ENCODE results near the gene HMG20A. TPM values are rescaled to one million over a fixed set of nuclear protein-coding genes. Genes with fewer than 3 reads are reported as not detected.

HMG20A gene
- total RNA-seq = 42.5 and 46.5 TPM in 2 replicates

- intact Hi-C loops (cut with micrococcal nuclease) = loop anchor here (1.0 to 5.0 kb wide), 10 partner anchors 10 to 515 kb away; partner anchors contain the start of genes RCN2, SCAPER and TSPAN3
- DNase-seq (ENCODE audit: low spot score) = peak; percentile 51
- Mint-ChIP-seq H3K4me1 (ENCODE audit: low read depth) (peaks cover 67% of the 10 kb centered on the region), H3K27me3 (ENCODE audit: insufficient read depth) (peaks cover 4% of the 10 kb centered on the region), H3K4me3 (peak within 1 kb of the TSS; percentile 99), H3K36me3 (ENCODE audit: low read depth) (peaks cover 16% of the 10 kb centered on the region), H3K9me3 (no peaks in the 10 kb centered on the region), H3K27ac (peak within 1 kb of the TSS; percentile 98)
These were observed at the start of gene HMG20A for GRCh38 chr15:77420610-77421369. HMG20A (plus strand) TSS chr15:77420888; CDS start chr15:77458408, 37,520 bp downstream.

GRCh38 chr15:77371850-77372563, 48.7 kb upstream of the HMG20A start:
- Mint-ChIP-seq H3K36me3 (ENCODE audit: low read depth) (no peaks in the 10 kb centered on the region), H3K27ac (no peak overlapping the region), H3K4me1 (ENCODE audit: low read depth) (peaks cover 11% of the 10 kb centered on the region), H3K27me3 (ENCODE audit: insufficient read depth) (no peaks in the 10 kb centered on the region), H3K4me3 (no peak overlapping the region), H3K9me3 (no peaks in the 10 kb centered on the region)
- no peak for DNase-seq (ENCODE audit: low spot score)
- intact Hi-C loops (cut with micrococcal nuclease) = no loop called here

GRCh38 chr15:77373441-77373840, 47.2 kb upstream of the HMG20A start:
- no peak overlapping the region for H3K27ac Mint-ChIP-seq
- H3K9me3 Mint-ChIP-seq = no peaks in the 10 kb centered on the region
- no peak for DNase-seq (ENCODE audit: low spot score)
- intact Hi-C loops (cut with micrococcal nuclease) = no loop called here
- H3K36me3 Mint-ChIP-seq (ENCODE audit: low read depth) = no peaks in the 10 kb centered on the region
- no peaks in the 10 kb centered on the region for H3K27me3 Mint-ChIP-seq (ENCODE audit: insufficient read depth)
- H3K4me1 Mint-ChIP-seq (ENCODE audit: low read depth) = peaks cover 11% of the 10 kb centered on the region
- H3K4me3 Mint-ChIP-seq = no peak overlapping the region

- Mint-ChIP-seq H3K4me3 (no peak overlapping the region), H3K27ac (no peak overlapping the region), H3K9me3 (no peaks in the 10 kb centered on the region), H3K4me1 (ENCODE audit: low read depth) (peaks cover 6% of the 10 kb centered on the region), H3K27me3 (ENCODE audit: insufficient read depth) (no peaks in the 10 kb centered on the region), H3K36me3 (ENCODE audit: low read depth) (no peaks in the 10 kb centered on the region)
- intact Hi-C loops (cut with micrococcal nuclease) = no loop called here
- no peak for DNase-seq (ENCODE audit: low spot score)
These were observed 45.6 kb upstream of the HMG20A start for GRCh38 chr15:77375133-77375532.

DNA sequence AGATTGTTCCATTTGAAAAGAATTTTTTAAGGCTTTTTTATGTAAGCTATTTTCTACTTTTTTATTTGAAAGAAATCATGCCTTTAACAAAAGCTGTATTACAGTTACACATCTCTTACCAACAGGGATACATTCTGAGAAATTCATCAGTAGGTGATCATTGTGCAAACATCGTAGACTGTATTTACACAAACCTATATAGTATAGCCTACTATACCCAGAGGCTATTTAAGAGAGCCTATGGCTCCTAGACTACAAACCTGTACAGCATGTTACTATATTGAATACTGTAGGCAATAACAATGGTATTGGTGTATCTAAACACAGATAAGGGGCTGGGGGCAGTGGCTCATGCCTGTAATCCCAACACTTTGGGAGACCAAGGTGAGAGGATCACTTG, 43.9 kb upstream of the HMG20A start:
- peaks cover 6% of the 10 kb centered on the region for H3K4me1 Mint-ChIP-seq (ENCODE audit: low read depth)
- no peak overlapping the region for H3K27ac Mint-ChIP-seq
- no peaks in the 10 kb centered on the region for H3K27me3 Mint-ChIP-seq (ENCODE audit: insufficient read depth)
- no peak for DNase-seq (ENCODE audit: low spot score)
- no peaks in the 10 kb centered on the region for H3K9me3 Mint-ChIP-seq
- no peak overlapping the region for H3K4me3 Mint-ChIP-seq
- intact Hi-C loops (cut with micrococcal nuclease) = no loop called here
- H3K36me3 Mint-ChIP-seq (ENCODE audit: low read depth) = no peaks in the 10 kb centered on the region

- H3K27me3 Mint-ChIP-seq (ENCODE audit: insufficient read depth) = peaks cover 3% of the 10 kb centered on the region
- H3K36me3 Mint-ChIP-seq (ENCODE audit: low read depth) = peaks cover 5% of the 10 kb centered on the region
- H3K4me1 Mint-ChIP-seq (ENCODE audit: low read depth) = peaks cover 21% of the 10 kb centered on the region
- no peaks in the 10 kb centered on the region for H3K9me3 Mint-ChIP-seq
- no peak overlapping the region for H3K4me3 Mint-ChIP-seq
- intact Hi-C loops (cut with micrococcal nuclease) = no loop called here
- DNase-seq (ENCODE audit: low spot score) = no peak
- H3K27ac Mint-ChIP-seq = no peak overlapping the region
These were observed 40.7 kb upstream of the HMG20A start for GRCh38 chr15:77380033-77380432.

- Mint-ChIP-seq H3K36me3 (ENCODE audit: low read depth) (peaks cover 5% of the 10 kb centered on the region), H3K4me1 (ENCODE audit: low read depth) (peaks cover 25% of the 10 kb centered on the region), H3K27ac (no peak overlapping the region), H3K4me3 (no peak overlapping the region), H3K9me3 (no peaks in the 10 kb centered on the region), H3K27me3 (ENCODE audit: insufficient read depth) (peaks cover 3% of the 10 kb centered on the region)
- DNase-seq (ENCODE audit: low spot score) = no peak
- intact Hi-C loops (cut with micrococcal nuclease) = no loop called here
These were observed 36.6 kb upstream of the HMG20A start for GRCh38 chr15:77384086-77384485.

- Mint-ChIP-seq H3K36me3 (ENCODE audit: low read depth) (peaks cover 5% of the 10 kb centered on the region), H3K27ac (no peak overlapping the region), H3K4me3 (no peak overlapping the region), H3K4me1 (ENCODE audit: low read depth) (peaks cover 25% of the 10 kb centered on the region), H3K9me3 (no peaks in the 10 kb centered on the region), H3K27me3 (ENCODE audit: insufficient read depth) (peaks cover 3% of the 10 kb centered on the region)
- no peak for DNase-seq (ENCODE audit: low spot score)
- intact Hi-C loops (cut with micrococcal nuclease) = no loop called here
These were observed 35.9 kb upstream of the HMG20A start for GRCh38 chr15:77384589-77385359.

DNA sequence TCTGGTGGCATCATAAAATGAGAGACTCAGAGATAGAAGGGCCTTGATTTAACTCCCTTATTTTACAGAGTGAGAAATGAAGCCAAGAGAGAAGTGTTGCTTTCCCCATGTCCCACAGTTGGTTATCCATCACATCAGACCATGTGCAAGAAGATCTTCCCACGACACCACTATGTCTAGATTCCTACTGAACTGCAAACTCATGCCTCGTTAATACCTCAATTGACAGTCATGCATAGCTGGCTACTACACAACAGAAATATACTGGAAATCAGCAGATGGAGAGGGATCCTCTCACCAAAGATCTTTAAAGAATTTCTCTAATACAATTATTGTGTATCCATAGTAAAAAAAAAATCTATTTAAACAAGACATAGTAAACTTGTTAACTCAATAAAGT, 34.1 kb upstream of the HMG20A start:
- Mint-ChIP-seq H3K27ac (no peak overlapping the region), H3K9me3 (no peaks in the 10 kb centered on the region), H3K4me3 (no peak overlapping the region), H3K36me3 (ENCODE audit: low read depth) (peaks cover 5% of the 10 kb centered on the region), H3K4me1 (ENCODE audit: low read depth) (peaks cover 25% of the 10 kb centered on the region), H3K27me3 (ENCODE audit: insufficient read depth) (peaks cover 3% of the 10 kb centered on the region)
- intact Hi-C loops (cut with micrococcal nuclease) = no loop called here
- no peak for DNase-seq (ENCODE audit: low spot score)

DNA sequence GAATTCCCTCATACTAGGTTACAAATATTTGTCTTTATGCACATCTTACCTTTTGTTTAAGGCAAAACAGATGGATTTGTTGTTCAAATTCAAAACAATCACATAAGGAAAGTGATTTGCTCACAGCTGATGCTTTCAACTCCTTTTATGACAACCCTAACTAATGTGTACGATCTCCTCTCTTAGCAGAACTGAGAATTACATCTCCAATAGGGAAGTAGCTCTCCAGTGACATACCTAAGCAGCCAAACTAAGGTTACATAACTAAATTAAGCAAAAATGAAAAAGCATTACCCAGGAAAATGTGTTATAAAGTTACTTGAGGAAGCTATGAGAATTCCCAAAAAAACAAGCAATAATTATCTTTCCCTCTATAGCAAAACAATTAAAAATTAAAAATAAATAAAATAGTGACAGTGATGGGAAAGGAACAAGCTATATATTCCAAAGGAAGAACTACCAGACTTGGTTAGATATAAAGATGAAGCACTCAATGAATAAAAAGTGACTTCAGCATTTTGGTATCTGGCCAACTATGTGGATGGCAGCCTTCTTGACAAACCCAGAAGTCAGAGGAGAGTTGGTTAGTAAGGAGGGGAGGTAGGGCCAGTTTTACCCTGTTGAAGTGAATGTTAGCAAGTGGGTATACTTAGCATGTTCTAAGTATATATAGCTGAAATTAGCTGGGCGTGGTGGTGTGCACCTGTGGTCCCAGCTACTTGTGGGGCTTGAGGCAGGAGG, 33.2 kb upstream of the HMG20A start:
- no peaks in the 10 kb centered on the region for H3K27me3 Mint-ChIP-seq (ENCODE audit: insufficient read depth)
- peaks cover 22% of the 10 kb centered on the region for H3K4me1 Mint-ChIP-seq (ENCODE audit: low read depth)
- H3K27ac Mint-ChIP-seq = peak overlapping the region; percentile 50
- no peaks in the 10 kb centered on the region for H3K9me3 Mint-ChIP-seq
- intact Hi-C loops (cut with micrococcal nuclease) = no loop called here
- H3K36me3 Mint-ChIP-seq (ENCODE audit: low read depth) = no peaks in the 10 kb centered on the region
- H3K4me3 Mint-ChIP-seq = no peak overlapping the region
- no peak for DNase-seq (ENCODE audit: low spot score)

- H3K36me3 Mint-ChIP-seq (ENCODE audit: low read depth) = peaks cover 10% of the 10 kb centered on the region
- no peak for DNase-seq (ENCODE audit: low spot score)
- H3K9me3 Mint-ChIP-seq = peaks cover 26% of the 10 kb centered on the region
- intact Hi-C loops (cut with micrococcal nuclease) = no loop called here
- H3K4me1 Mint-ChIP-seq (ENCODE audit: low read depth) = peaks cover 5% of the 10 kb centered on the region
- no peak overlapping the region for H3K27ac Mint-ChIP-seq
- no peak overlapping the region for H3K4me3 Mint-ChIP-seq
- no peaks in the 10 kb centered on the region for H3K27me3 Mint-ChIP-seq (ENCODE audit: insufficient read depth)
These were observed 29.2 kb upstream of the HMG20A start for GRCh38 chr15:77391372-77391951.

- no peaks in the 10 kb centered on the region for H3K27me3 Mint-ChIP-seq (ENCODE audit: insufficient read depth)
- H3K4me3 Mint-ChIP-seq = no peak overlapping the region
- peaks cover 38% of the 10 kb centered on the region for H3K9me3 Mint-ChIP-seq
- no peak for DNase-seq (ENCODE audit: low spot score)
- H3K27ac Mint-ChIP-seq = no peak overlapping the region
- intact Hi-C loops (cut with micrococcal nuclease) = no loop called here
- H3K36me3 Mint-ChIP-seq (ENCODE audit: low read depth) = peaks cover 10% of the 10 kb centered on the region
- H3K4me1 Mint-ChIP-seq (ENCODE audit: low read depth) = peaks cover 5% of the 10 kb centered on the region
These were observed 27.8 kb upstream of the HMG20A start for GRCh38 chr15:77392762-77393470.
